Hematopoietic multipotent progenitor cell treated with erythropoietin and hydrocortisone succinate and interleukin-3 and kit ligand, for 8 days (in vitro differentiated cells): ENCODE results near the gene CHMP5.

Experiments
- DNase-seq: peaks from one replicate; pipeline ENCODE4 v3.0.0-alpha.2; 2015

CHMP5 gene

DNA sequence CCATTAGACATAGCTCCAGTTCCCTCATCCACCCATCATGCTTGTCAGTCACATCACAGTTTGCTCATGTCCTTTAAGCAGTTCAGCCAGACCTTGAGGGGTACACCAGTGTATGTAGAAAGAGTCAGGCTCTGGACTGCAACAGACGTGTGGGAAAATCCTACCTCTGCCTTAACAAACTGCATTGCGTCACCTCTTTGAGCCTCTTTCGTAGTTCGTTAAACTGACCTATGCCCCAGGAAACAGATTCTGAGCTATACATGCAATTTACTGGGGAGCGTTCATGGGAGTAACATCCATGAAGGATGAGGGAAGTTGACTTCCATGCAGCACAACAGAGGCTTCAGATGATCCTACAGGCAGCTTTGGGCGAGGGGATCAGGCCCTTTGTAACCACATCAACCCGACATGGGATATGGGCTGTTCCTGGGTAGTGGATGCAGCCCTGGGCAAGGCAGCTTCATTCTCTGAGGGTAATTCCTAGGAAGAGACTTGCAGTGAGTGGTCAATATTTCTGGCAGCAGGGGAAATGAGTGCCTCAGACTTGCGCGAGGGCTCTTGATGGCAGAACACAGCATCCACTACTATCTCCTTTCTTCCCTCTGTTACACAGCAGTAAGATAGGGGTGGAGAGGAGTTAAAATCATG lies 20.6 kb upstream of the CHMP5 start:
- DNase-seq, result no peak

DNA sequence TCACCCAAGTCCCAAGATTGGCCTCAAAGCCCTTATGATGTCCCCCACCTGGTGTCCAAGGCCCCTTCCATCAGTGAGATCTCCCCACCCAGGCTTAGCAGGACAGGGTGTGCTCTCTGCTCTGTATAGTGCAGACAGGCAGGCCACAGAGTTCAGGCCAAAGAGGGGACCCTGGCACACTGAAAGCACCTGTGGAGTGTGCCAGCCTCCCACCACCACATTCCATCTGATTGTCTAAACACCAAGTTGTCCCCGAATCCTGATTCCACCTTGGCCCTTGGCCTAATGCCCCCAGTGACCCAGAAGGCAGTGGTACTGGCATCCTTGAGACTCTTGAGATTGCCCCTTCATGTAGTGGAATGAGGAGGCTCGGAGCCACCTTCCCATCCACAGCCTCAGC lies 19.5 kb upstream of the CHMP5 start:
- DNase-seq, result no peak

DNA sequence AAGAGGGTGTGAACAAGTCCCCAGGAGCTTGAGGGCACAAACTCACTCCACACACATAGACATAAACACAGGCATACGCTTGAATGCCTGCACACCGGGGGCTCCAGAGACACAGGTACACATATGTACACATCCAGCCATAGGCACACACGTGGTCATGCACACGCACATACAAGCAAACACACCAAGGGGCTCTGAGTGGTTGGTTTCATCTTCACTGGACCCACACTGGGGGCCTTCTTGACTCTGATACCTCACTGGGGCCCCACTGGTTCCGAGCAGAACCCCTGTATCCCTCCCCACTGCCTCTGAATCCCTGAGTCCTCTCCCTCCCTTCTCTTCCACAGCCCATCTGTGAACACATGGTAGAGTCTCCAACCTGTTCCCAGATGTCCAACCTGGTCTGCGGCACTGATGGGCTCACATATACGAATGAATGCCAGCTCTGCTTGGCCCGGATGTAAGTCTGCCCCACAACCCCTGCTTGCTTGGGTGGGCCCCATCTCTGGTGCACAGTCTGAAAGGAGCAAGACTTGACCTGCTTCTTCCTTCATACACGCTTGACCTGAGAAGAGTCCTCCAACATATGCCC lies 18.5 kb upstream of the CHMP5 start:
- no peak for DNase-seq

DNA sequence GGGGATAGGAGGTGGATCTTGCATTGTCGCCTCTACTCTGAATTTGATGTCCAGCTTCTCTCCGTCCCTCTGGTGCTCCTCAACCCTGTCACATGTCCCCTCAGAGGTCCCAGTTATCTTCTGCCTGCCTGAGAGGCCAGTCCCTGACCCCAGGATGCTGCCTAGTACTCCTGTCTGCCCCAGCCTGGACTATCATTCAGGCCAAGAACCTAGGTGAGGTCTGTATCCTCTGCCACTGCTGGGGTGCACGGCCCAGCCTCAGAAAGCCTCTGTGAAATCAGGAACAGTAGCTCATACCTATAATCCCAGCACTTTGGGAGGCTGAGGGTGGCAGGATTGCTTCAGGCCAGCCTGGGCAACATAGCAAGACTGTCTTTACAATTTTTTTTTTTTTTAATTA lies 16.2 kb upstream of the CHMP5 start:
- no peak for DNase-seq

DNA sequence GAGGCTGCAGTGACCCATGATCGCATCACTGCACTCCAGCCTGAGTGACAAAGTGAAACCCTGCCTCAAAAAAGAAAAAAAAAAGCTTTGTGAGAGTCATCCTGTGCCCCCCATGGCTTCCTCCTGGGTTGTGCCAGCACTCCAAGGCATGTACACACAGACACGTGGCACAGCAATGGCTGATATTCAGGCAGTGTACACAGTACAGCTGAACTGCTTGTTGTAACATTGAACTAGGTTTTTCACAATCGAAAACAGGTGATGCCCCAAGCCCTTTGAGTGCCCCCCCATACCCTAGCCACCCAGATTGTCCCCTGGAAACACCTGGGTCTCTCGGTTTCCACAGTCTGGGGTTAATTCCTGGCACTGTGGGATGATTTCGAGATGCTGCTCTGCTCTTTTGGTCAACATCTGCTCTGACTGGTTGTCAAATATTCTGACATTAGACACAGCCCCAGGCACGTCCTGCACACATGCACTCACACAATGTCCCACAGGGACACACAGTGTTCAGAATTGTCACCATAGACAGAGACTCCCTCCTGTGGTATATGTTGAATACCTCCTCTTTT lies 15.7 kb upstream of the CHMP5 start:
- no peak for DNase-seq

DNA sequence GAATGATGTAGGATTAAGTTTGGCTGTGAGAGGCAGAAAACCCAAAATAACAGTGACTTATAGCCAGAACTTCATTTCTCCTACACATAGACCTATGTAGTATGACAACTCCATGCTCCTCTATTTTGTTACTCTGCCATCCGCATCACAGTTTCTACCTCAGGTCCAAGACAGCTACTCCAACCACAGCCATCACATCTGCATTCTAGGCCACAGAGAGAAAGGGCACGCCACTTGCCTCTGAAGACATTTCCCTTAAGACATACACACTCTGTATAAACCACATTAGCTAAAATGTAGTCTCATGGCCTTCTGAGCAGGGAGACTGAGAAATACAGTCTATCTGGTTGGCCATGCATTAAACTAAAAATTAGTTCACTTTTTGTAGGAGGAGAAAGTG lies 14.9 kb upstream of the CHMP5 start:
- no peak for DNase-seq

DNA sequence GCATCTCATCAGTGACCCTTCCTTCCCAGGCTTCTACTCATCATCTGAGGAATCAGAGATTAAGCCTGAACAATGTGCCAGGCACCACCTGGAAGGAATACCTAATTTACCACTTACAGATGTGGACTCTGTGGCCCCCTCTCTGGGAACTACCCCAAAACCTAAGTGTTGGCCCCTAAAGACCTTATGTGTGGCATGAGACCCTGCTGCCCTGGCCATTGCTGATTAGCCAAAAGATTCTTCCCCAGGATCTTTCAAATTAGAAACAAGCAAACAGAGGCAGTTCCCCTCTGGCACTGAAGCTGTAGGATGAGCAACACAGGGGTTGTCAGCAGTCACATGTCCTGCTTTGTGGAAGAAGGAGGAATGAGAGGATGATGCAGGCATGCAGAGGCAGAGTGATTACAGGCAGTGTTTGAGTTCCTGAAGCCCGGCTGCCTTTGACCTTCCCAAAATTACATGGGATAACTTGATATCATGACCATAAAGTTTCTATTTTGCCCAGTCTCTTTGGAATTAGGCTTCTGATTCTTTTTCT lies 14.3 kb upstream of the CHMP5 start:
- no peak for DNase-seq

DNA sequence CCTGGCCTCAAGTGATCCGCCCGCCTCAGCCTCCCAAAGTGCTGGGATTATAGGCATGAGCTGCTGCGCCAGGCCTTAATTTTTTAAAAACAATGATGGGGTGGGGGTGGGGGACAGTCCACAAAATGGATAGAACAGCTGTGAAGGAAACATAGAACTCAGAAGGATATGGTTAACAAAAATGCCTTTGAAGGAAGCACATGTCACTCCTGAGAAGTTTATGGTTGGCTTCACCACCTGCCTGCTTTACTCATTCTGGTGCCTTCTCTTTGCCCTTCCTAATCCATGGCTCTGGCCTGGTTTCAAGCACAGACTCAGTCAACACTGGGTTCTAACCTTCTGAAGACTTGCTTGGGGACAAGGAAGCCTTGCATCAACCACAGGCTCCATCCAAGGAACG lies 10.6 kb upstream of the CHMP5 start:
- DNase-seq, result no peak

DNA sequence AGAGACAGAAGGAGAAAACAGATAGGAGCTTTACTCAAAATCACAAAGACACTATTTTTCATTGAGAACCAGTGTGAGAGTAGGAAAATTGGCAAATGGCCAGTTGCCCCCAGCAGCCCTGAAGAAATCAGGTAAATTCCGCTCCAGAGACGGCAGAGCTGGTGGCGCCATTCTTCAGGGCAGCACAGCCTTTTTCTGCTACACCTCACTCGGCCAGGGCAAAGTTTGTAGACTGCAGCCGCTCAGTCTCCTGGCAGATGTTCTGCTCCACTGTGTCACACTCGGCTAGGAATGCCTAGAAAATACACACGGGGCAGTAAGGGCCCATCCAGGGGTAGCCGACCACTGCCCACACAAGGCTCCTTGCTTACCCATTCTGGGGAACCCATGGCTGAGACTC lies 9.8 kb upstream of the CHMP5 start:
- DNase-seq, result no peak

DNA sequence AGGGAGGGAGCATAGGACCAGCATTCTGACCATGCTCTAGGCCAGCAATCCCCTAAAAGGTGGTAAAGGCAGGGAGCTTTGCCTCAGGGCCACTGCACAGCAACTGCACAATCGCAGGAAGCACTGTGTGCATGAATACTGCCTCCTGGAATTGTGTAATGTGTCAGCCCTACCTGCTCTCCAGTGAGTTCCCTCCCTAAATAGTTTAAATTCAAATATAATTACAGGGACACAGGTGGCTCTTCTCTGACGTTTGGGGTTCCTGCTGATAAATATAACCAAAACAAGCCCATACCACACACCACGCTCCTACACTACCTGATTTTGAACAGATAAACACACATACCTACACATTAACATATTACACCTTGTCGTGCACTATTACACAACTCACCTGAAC lies 9.4 kb upstream of the CHMP5 start:
- no peak for DNase-seq

DNA sequence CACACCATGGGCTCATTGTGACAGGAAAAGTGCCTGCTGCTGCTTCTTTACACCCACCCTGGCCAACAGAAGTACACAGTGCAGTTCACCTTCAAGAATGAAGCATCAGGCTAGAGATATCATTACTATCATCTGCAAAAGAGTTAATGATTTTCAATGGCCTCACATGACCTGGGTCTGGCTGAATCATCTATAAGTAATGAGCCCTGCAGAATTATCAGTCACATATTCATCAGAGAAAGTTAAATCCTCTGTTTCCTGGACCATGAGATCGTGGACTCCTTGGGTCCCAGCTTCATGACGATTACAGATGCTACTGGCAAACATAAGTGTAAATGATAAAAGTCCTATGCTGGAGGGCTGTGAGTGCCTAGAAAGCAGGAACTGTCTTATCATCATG lies 8.6 kb upstream of the CHMP5 start:
- DNase-seq, result no peak

DNA sequence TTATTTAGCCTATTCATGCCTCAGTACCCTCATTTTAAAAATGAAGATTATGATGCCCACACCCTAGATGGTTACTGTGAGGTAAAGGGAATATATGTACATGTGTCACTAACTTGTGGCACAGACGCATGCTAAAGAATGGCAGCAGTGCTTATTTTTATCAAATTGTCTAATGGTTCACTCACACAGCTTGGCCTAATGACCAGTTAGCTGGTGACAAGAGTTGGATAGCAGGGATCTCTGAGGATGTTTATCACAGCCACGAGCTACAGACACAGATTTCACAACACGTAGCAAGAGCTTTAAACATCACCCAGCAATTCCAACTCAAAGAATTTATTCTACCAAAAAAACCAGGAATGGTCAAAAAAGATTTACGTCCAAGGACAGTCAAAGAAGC lies 7.6 kb upstream of the CHMP5 start:
- DNase-seq, result no peak

DNA sequence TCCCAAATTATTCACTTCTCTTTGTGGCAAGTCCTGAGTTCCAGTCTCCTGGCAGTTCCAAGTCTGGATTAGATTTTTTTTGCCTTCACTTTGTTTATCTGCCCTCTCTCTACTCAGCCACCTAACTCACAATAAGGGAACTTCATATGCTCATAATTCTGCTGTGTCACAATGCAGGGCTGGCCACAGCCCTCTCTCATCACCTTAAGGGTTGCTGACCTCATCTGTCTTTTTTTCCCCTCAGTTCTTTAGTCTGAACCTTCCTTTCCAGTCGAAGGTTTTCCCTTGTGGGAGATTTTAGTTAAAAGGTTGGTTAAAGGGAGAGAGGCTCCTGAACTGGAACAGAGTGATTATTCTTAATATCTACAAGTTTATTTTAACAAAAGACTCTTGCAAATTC lies 4.5 kb upstream of the CHMP5 start:
- DNase-seq, result no peak

DNA sequence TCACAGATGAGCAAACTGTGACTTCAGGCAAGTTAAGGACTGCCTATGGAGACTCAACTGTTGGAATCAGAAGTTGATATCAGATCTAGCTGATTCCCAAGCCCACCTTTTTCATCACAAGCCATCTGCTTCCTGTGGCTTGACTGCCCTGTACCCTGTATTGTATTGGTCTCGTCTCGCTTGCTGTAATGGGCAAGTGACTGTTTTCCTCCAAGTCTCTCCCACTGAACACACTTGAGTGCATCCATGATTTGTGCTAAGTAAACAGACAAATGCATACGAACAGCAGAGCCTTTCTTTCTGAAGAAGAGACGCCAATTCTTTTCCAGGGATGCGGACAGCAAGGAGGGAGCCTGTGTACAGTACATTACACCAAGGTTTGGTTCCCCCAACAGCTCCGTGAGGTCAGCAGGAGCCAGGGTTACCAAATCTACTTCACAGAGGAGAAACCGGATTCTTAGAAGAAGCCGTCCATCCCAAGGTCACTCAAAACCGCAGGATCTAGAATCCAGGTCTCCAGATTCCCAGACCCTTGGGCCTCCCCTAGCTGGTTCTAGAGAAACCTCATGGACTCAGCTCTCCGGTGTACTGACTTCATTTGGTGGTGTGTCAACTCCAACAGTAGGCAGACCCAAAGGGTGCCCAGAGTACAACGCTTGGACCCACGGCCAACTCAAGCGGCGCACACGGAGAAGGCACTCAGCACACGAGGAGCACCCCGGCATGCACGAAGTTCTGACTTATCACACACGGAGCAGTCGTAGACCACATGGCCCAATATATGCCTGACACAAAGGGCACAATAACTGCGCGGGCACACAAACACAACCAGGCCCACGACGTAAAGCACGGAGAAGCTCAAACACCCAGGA lies 1.5 kb upstream of the CHMP5 start:
- DNase-seq, result peak; percentile 60

DNA sequence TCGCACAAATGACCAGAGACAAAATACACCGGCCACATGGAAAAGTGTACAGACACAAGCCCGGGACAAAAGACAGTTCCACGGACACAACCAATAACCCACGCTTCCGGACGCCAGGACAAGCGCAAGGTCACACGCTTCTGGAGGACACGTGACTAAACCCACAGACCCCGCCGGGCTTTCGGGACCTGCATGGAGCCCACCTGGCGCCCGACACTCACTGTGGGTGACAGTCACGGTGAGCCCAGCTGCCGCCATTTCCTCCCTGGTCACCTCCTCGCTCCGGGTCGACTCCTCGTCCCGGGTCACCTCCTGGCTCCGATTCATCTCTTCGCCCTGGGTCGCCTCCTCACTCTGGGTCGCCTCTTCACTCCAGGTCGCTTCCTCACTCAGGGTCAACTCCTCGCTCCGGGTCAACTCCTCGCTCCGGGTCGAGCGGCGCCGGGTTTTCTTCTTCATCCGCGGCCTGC lies 811 bp upstream of the CHMP5 start:
- peak; percentile 54 for DNase-seq

DNA sequence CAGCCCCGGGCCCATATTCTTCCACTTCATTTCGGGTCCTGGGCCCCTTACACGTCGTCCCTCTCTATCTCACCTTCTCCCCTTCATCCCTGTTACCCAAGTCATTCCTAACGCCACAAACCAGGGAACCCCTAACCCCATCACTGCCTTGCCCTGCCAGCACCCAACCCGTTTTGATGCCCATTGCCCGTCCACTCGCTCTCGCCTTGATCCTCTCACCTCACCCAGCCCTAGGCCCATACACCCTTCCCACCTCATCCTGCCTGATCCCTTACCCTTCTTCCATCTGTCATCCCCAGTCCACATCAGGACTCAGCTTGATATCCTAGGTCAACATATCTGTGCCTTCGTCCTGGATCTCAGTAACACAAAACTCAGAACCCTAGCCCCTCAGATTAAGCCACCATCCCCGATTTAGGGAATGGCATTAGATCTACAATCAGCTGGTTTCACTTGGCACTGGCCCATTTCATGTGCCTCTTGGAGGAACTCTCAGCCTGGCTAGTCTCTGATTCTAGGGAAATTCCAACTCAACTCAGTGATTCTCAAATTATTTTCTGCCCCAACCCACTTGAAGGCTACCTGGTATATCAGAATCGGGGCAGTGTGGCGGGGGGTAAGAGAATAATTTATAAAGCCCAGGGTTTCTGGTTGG lies 489 bp downstream of the CHMP5 start:
- DNase-seq, result no peak

DNA sequence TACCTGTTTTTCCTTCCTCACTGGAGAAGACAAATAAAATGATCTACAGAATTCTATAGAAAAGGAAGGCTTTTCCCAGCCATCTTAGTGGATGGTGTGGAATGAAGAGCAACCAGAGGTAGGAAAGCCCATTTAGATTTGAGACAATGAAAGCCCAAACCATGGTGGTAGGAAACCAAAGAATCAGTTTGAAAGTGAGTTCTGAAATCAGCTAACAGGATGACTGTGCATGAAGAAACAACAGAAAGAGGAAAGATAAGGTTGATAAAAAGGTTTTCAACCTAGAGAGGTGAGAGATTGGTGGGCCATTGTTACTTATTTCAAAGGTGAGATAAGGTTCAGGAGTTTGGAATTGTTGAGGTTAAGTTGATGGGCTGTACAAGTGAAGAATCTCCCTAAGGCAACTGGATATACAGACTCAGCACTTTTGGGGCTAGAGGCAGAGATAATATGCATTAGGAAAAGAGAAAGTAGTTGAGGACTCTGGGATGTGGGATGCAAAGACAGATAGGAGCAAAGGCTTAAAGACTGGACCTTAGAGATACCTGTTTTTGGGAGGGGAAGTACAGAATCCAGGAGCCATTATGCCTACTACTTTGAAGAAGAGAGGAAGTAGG lies 2.4 kb downstream of the CHMP5 start:
- DNase-seq, result no peak

DNA sequence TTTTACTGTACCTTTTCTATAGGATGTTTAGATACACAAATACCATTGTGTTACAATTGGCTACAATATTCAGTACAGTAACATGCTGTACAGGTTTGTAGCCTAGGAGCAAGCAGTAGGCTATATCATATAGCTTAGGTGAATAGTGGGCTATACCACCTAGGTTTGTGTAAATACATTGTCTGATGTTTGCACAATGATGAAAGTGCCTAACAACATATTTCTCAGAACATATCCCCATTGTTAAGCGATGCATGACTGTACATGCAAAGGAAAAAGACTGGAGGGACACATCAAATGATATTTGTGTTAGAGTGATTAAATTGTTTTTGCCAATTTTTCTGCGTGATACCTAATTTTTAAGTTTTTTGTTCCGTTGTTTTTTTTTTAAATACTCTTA lies 5.3 kb downstream of the CHMP5 start:
- no peak for DNase-seq

DNA sequence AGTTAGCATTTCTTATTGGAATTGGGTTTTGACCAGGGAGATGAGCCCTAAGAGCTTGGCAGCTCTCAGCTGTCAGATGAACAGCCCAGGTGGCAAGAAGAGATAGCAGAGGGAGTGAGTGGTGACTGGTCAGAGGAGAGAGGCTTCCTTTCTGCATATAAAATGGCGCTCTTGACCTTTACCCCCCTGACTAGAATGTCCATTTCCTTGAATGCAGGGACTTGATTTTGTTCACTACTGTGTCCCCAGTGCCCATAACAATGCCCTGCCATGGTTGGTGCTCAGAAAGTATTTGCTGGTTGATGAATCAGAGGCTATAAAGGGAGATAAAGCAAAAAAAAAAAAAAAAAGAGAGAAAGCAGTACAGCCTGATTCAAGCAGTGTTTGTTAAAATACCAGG lies 7.2 kb downstream of the CHMP5 start:
- DNase-seq, result peak; percentile 45

DNA sequence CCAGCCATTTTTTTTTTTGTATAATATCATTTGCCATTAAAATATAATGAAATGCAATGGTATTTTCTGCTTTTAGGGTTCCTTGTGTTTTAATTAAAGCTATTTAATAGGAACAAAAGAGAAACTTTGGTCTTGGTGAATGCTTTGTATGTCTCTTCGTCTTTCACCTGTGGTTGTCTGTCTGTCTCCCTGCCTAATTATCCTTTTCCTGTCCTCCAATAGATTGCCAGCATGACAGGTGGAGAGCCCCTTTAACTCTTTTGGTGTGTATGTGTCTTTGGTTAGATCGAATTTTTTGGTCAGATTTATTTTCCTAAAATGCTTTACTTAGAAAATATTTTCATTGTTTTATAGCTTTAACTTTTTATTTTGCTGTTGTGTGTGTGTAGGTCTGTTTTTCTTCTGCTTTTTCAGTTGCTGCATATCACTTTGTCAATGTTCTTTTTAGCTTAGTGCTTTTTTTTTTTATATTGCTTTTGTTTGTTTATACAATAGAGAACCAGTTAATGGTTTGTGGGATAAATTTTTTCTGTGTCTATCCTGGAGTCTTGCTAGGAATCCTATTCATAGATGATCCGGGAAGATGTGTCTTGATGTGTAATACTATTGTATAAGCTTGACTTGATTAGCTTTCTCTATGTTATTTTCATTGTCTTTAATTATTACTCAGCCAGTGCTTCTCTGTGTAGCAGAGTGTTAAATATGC lies 8.6 kb downstream of the CHMP5 start:
- DNase-seq, result no peak

DNA sequence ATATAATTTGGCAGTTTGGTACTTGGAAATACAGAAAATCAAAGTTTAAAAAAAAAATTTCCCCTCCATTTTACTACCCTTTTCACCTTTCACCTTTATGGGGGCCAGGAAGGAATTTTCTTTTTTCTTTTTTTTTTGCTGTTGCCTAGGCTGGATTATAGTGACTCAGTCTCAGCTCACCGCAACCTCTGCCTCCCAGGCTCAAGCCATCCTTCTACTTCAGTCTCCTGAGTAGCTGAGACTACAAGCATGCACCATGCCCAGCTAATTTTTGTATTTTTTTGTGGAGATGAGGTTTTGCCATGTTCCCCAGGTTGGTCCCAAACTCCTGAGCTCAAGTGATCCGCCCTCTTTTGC lies 9.1 kb downstream of the CHMP5 start:
- no peak for DNase-seq

DNA sequence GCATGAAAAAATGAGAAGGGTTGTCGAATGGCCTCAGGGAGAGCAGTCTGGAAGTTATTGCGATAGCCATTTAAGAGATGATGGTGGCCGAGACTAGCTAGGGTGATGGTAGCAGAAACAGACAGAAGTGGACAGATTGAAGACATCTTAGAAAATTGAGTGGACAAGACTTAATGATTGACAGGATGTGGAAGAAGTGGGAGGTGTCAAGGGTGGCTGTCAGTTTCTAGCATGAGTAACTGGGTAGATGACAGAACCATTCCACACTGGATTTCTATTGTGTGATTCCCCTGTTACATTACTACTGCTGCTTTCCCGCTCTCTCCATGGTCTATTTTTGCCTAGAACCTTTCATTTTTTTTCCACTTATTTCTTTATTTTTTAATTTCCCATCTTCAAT lies 12.6 kb downstream of the CHMP5 start:
- DNase-seq, result no peak
